ENCODE results near the gene LOXL1. TPM values are rescaled to one million over a fixed set of nuclear protein-coding genes. Genes with fewer than 3 reads are reported as not detected.

LOXL1 gene
- total RNA-seq, 2 experiments from 2014 or later: not detected

DNA sequence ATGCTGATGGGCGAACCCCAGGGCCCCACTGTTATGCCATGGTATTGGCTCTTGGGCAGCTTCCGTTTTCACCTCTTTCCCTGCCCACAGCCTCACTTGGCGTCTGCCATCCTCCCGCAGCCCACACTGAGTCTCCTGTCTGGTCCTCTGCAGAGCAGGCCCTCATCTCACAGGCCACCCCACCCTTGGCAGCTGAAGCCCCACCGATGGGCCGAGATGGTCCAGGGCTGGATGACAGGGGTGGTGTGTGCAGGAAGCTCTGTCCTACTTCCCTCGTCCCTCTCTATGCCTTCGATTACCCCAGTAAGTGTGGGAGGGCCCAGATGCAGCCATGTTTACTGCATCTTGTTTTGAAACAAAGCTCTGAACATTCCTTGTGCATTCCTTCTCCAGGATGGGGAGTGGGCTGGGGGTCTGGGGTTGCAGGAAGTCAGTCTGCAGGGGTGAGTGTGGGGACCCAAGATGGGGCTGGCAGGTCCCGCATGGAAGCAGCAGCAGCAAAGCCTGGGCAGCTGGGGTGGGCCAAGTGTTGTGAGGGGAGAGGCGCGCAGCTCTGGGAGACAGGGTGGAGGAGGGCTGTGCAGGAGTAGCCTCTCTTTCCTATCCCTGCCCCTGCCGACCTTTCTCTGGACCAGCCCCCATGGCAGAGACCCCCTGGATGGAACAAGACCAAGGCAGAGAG is 32.0 kb upstream of the LOXL1 start:
- no peaks in the 10 kb centered on the region for H3K79me2 ChIP-seq (ENCODE audit: insufficient read depth, low read depth, low read length)
- no peaks in the 10 kb centered on the region for H3K9me2 ChIP-seq (ENCODE audit: insufficient read depth, low read length)
- CTCF ChIA-PET (ENCODE audit: unreplicated experiment): interaction anchor here (0.5 kb wide), 1 partner anchor 258 kb away, joined by 8 read pairs; no protein-coding TSS in a partner anchor

DNA sequence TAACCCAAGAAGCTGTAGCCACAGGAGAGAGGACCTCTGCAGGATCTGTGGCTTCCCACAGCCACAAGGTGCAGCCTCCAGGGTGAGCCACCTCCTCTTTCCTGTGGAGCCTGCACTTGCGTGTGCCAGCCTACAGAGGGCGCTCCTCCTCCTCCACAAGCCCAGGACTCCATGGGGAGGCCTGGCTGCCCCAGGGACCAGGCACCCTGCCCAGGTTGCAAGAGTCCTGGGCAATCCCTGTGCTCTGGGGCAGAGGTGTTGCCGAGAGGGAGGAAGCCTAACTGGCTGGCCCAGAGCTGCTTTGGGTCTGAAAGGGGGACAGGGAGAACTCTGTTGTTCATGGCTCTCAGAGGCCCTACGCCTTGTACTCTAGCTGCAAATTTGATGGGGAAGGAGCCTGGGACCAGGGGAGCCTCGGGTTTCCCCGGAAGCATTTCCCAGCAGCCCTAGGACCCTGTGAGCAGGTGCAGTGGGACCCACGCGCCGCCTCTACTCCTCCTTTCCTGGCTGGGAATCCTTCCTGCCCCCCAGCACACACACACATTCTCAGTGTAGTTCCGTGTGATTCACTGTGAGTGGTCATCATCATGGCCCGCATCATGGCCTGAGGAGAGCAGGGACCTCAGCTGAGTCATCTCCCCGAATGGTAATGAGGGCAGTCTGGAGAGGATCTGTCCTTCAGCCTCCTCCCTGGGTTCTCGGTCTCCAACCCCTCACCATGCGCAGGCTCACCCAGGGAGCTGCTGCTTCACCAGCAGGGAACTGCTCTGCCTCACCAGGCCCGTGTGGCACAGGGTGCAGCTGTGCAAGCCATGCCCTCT is 28.6 kb upstream of the LOXL1 start:
- intact Hi-C loops (cut with micrococcal nuclease; ENCODE audit: unreplicated experiment): no loop called here
- Histone ChIP-seq H3K4me2 (ENCODE audit: low read length) (no peak overlapping the region), H3K79me2 (ENCODE audit: insufficient read depth, low read depth, low read length) (no peaks in the 10 kb centered on the region), H3K4me3 (ENCODE audit: low read depth, low read length, poor library complexity, severe bottlenecking) (no peak overlapping the region), H2AFZ (ENCODE audit: low read length) (no peak overlapping the region), H3K9me2 (ENCODE audit: insufficient read depth, low read length) (no peaks in the 10 kb centered on the region), H3K4me1 (ENCODE audit: insufficient read depth, low read length, poor library complexity, severe bottlenecking) (no peaks in the 10 kb centered on the region), H4K20me1 (ENCODE audit: insufficient read depth, low read length) (no peaks in the 10 kb centered on the region), H3K9me3 (ENCODE audit: low read length) (no peaks in the 10 kb centered on the region), H3K36me3 (ENCODE audit: insufficient read depth, low read length) (no peaks in the 10 kb centered on the region), H3K27ac (ENCODE audit: low read depth, low read length, poor library complexity, severe bottlenecking) (no peak overlapping the region)
- DNase-seq (ENCODE audit: low spot score): peak; percentile 30
- CTCF ChIA-PET (ENCODE audit: unreplicated experiment): no interaction called here
- BruUV-seq (replicated peaks): no TSS peak
- POLR2A ChIA-PET: no interaction called here
- TF ChIP-seq, protein P1, sequence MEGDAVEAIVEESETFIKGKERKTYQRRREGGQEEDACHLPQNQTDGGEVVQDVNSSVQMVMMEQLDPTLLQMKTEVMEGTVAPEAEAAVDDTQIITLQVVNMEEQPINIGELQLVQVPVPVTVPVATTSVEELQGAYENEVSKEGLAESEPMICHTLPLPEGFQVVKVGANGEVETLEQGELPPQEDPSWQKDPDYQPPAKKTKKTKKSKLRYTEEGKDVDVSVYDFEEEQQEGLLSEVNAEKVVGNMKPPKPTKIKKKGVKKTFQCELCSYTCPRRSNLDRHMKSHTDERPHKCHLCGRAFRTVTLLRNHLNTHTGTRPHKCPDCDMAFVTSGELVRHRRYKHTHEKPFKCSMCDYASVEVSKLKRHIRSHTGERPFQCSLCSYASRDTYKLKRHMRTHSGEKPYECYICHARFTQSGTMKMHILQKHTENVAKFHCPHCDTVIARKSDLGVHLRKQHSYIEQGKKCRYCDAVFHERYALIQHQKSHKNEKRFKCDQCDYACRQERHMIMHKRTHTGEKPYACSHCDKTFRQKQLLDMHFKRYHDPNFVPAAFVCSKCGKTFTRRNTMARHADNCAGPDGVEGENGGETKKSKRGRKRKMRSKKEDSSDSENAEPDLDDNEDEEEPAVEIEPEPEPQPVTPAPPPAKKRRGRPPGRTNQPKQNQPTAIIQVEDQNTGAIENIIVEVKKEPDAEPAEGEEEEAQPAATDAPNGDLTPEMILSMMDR (conservative IDR thresholded peaks at IDR 0.05; ENCODE audit: low read length): peak; percentile 81
- no peak for TF ChIP-seq EZH2phosphoT487 (IDR thresholded peaks at IDR 0.05; ENCODE audit: borderline replicate concordance, low read depth, low read length)

More for the DNA sequence above, 32.0 kb upstream of the LOXL1 start:
- intact Hi-C loops (cut with micrococcal nuclease; ENCODE audit: unreplicated experiment): no loop called here
- Histone ChIP-seq H3K36me3 (ENCODE audit: insufficient read depth, low read length) (no peaks in the 10 kb centered on the region), H3K4me2 (ENCODE audit: low read length) (no peak overlapping the region), H3K27ac (ENCODE audit: low read depth, low read length, poor library complexity, severe bottlenecking) (no peak overlapping the region), H3K4me1 (ENCODE audit: insufficient read depth, low read length, poor library complexity, severe bottlenecking) (no peaks in the 10 kb centered on the region), H4K20me1 (ENCODE audit: insufficient read depth, low read length) (no peaks in the 10 kb centered on the region), H3K9me3 (ENCODE audit: low read length) (no peaks in the 10 kb centered on the region), H3K4me3 (ENCODE audit: low read depth, low read length, poor library complexity, severe bottlenecking) (no peak overlapping the region), H2AFZ (ENCODE audit: low read length) (no peak overlapping the region)
- no peak for DNase-seq (ENCODE audit: low spot score)
- no TSS peak for BruUV-seq (replicated peaks)
- no peak for TF ChIP-seq EZH2phosphoT487 (IDR thresholded peaks at IDR 0.05; ENCODE audit: borderline replicate concordance, low read depth, low read length)
- TF ChIP-seq, protein P1 (conservative IDR thresholded peaks at IDR 0.05; ENCODE audit: low read length): no peak
- POLR2A ChIA-PET: no interaction called here
